ENCODE results near the gene GLIPR1L2. TPM values are rescaled to one million over a fixed set of nuclear protein-coding genes. Genes with fewer than 3 reads are reported as not detected.
A peak's percentile ranks its signal among the peaks of the same experiment; 100 is the strongest.

Gene GLIPR1L2
- total RNA-seq, 4 donors from 2014 or later, result 0.95 TPM; not detected in 3

GRCh38 chr12:75378354-75378753 is 12.5 kb upstream of the GLIPR1L2 start:
- in situ Hi-C loops (cut with MboI; ENCODE audit: low pct_ligation_motif_present in 1 of 4, low pct_unique_long_range_greater_than_20kb in 1 of 4, low sequenced_read_pairs in 3 of 4), result no loop called here
- Histone ChIP-seq H3K36me3 (no peaks in the 10 kb centered on the region), H3K9me3 (no peaks in the 10 kb centered on the region), H3K27me3 (no peaks in the 10 kb centered on the region), H3K27ac (no peak overlapping the region), H3K4me3 (no peak overlapping the region), H3K4me1 (no peaks in the 10 kb centered on the region)
- intact Hi-C loops (cut with DNase I; ENCODE audit: low total_unique reads), result no loop called here
- 57 to 76% methylated on average over 1 of the region's 1 CpG for WGBS, 2 donors (ENCODE audit: low coverage in 1 of 2)
- no peak for DNase-seq
- TF ChIP-seq, protein P1, sequence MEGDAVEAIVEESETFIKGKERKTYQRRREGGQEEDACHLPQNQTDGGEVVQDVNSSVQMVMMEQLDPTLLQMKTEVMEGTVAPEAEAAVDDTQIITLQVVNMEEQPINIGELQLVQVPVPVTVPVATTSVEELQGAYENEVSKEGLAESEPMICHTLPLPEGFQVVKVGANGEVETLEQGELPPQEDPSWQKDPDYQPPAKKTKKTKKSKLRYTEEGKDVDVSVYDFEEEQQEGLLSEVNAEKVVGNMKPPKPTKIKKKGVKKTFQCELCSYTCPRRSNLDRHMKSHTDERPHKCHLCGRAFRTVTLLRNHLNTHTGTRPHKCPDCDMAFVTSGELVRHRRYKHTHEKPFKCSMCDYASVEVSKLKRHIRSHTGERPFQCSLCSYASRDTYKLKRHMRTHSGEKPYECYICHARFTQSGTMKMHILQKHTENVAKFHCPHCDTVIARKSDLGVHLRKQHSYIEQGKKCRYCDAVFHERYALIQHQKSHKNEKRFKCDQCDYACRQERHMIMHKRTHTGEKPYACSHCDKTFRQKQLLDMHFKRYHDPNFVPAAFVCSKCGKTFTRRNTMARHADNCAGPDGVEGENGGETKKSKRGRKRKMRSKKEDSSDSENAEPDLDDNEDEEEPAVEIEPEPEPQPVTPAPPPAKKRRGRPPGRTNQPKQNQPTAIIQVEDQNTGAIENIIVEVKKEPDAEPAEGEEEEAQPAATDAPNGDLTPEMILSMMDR (IDR thresholded peaks at IDR 0.05), result no peak

DNA sequence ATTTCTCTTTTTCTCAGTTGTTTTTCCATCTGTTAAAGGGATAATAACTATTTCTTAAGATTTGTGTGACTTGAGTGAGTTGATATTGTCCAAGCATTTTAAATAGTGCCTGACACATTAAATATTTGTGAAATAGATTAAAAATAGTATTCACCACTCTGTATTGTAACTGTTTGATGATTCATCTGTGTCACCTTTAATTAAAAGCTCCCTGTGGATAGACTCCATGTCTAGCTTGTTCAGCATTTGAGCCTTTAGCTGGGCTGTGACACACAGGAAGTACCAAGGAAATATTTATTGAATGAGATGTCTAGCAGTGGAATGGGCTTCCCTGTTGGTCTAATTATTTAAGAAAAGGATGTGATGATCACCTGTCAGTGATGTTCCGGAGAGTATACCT is 1.8 kb upstream of the GLIPR1L2 start:
- WGBS, 2 donors (ENCODE audit: low coverage in 1 of 2), result 78 to 100% methylated on average over 1 of the region's 1 CpG
- no peak for DNase-seq
- H3K9me3 ChIP-seq, result no peaks in the 10 kb centered on the region
- H3K27ac ChIP-seq, result peak overlapping the region in 3 of 4 donors; percentile 40 to 86 (median 84)
- peaks cover 0 to 22% (median 0%) of the 10 kb centered on the region in 4 donors for H3K4me1 ChIP-seq
- H3K27me3 ChIP-seq, result no peaks in the 10 kb centered on the region
- TF ChIP-seq POLR2A (IDR thresholded peaks at IDR 0.05) (no peak), POLR2AphosphoS5 (IDR thresholded peaks at IDR 0.05) (no peak), EP300 (IDR thresholded peaks at IDR 0.05; ENCODE audit: low read depth) (no peak)
- TF ChIP-seq, protein P1 (IDR thresholded peaks at IDR 0.05), result no peak
- intact Hi-C loops (cut with DNase I; ENCODE audit: low total_unique reads) (loop anchor here (10.0 kb wide), 1 partner anchor 966 kb away; no protein-coding TSS in a partner anchor), in situ Hi-C loops (cut with MboI; ENCODE audit: low pct_ligation_motif_present in 1 of 4, low pct_unique_long_range_greater_than_20kb in 1 of 4, low sequenced_read_pairs in 3 of 4) (no loop called here)
- H3K4me3 ChIP-seq, result no peak overlapping the region
- H3K36me3 ChIP-seq, result no peaks in the 10 kb centered on the region

DNA sequence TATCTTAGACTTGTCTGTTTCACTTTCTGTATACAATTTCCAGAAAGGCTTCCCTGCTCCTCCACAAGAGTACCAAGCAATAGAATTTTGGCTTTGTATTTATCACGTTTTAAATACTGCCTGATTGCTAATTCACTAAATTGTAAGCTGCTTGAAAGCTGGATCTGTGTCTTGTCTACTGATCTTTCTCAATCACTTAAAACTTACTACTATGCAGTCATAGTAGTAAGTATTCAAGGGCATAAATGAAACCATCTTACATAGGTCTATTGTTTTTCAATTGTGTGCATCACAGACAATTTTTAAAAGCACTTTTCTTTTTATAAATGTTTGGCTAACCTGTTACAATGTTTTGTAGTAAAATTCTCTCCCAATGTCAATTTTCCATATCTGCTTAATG is 1.2 kb upstream of the GLIPR1L2 start:
- H3K9me3 ChIP-seq, result no peaks in the 10 kb centered on the region
- no peak for DNase-seq
- H3K36me3 ChIP-seq, result no peaks in the 10 kb centered on the region
- intact Hi-C loops (cut with DNase I; ENCODE audit: low total_unique reads) (loop anchor here (2.0 to 10.0 kb wide), 2 partner anchors 61 to 965 kb away; no protein-coding TSS in a partner anchor), in situ Hi-C loops (cut with MboI; ENCODE audit: low pct_ligation_motif_present in 1 of 4, low pct_unique_long_range_greater_than_20kb in 1 of 4, low sequenced_read_pairs in 3 of 4) (no loop called here)
- peak overlapping the region in 1 of 4 donors; percentile 62 for H3K4me3 ChIP-seq
- peaks cover 0 to 22% (median 0%) of the 10 kb centered on the region in 4 donors for H3K4me1 ChIP-seq
- H3K27me3 ChIP-seq, result no peaks in the 10 kb centered on the region
- TF ChIP-seq, protein P1 (IDR thresholded peaks at IDR 0.05), result no peak
- TF ChIP-seq EP300 (IDR thresholded peaks at IDR 0.05; ENCODE audit: low read depth) (no peak), POLR2AphosphoS5 (IDR thresholded peaks at IDR 0.05) (no peak), POLR2A (IDR thresholded peaks at IDR 0.05) (no peak)
- peak overlapping the region; percentile 84 to 91 (median 86) for H3K27ac ChIP-seq
- 0 to 44% methylated on average over 1 of the region's 1 CpG for WGBS, 2 donors (ENCODE audit: low coverage in 1 of 2)

DNA sequence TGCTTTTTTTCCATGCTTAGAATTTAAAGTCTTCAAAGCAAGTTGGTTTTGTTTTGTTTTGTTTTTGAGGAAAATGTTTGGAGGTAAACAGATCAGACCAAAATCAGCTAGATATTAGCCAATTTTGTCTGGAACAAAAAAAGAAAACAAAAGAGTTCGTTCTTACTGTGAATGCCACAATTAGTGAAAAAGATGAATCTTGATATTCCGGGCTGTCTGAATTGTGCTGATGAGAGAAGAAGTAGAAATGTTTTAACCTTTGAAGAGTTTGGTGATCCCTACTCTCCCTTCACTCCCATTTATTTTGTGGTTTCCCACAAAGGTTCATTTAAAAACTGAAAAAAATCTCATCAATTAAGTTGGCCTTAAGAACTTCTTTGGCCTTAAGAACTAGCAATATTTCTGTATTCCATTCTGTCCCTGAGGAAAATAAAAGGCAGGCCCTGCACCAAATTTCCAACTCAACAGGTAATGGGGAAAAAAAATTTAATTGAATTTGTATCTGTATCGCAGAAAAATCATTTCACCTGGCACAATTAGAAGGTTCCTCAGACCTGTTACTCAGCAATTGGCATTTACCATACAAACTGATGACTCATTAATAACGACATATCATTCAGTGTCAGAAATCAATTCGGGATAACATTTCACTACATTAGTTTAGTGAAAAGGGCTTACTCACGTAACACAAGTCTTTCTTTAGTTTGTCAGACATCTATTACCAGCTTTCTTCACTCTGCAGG is 562 bp upstream of the GLIPR1L2 start:
- TF ChIP-seq, protein P1 (IDR thresholded peaks at IDR 0.05), result no peak
- no peak for TF ChIP-seq EP300 (IDR thresholded peaks at IDR 0.05; ENCODE audit: low read depth)
- TF ChIP-seq POLR2A (IDR thresholded peaks at IDR 0.05), result no peak
- TF ChIP-seq POLR2AphosphoS5 (IDR thresholded peaks at IDR 0.05), result no peak
- Histone ChIP-seq H3K4me1 (peaks cover 0 to 22% (median 0%) of the 10 kb centered on the region in 4 donors), H3K27ac (peak overlapping the region; percentile 84 to 91 (median 86)), H3K9me3 (no peaks in the 10 kb centered on the region), H3K36me3 (no peaks in the 10 kb centered on the region), H3K27me3 (no peaks in the 10 kb centered on the region), H3K4me3 (peak overlapping the region; percentile 3 to 62 (median 50))
- intact Hi-C loops (cut with DNase I; ENCODE audit: low total_unique reads), result loop anchor here (2.0 kb wide), 1 partner anchor 62 kb away; no protein-coding TSS in a partner anchor
- DNase-seq, result no peak
- in situ Hi-C loops (cut with MboI; ENCODE audit: low pct_ligation_motif_present in 1 of 4, low pct_unique_long_range_greater_than_20kb in 1 of 4, low sequenced_read_pairs in 3 of 4), result no loop called here
- 46 to 53% methylated on average over 4 to 6 of the region's 6 CpGs for WGBS, 2 donors (ENCODE audit: low coverage in 1 of 2)
